ENCODE measurements around the gene DSTYK. TPM values are rescaled to one million over a fixed set of nuclear protein-coding genes. Genes with fewer than 3 reads are reported as not detected.
A peak's percentile ranks its signal among the peaks of the same experiment; 100 is the strongest.

DSTYK gene
- total RNA-seq, 2 experiments from 2014 or later: 10.0 to 10.7 TPM

DNA sequence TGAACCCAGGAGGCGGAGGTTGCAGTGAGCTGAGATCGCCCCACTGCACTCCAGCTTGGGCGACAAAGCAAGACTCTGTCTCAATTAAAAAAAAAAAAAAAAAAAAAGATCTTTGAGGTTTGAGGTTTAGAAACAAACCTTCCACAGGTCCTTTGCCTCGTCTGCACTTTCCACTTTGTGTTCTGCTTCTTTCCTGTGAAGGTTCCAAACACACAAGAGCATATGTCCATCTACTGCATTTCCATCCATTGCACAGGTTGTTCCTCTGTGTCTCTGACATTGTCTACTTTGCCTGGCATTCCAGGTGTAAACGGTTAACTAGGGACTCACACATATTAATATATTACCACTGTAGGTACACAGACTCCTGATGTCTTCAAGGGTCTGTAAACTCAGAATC is 40.1 kb downstream of the DSTYK start:
- DNase-seq (no peak), ATAC-seq (no peak)
- POLR2A ChIA-PET: no interaction called here
- H3K9me3 Mint-ChIP-seq: no peaks in the 10 kb centered on the region
- H3K4me1 Mint-ChIP-seq (ENCODE audit: low read depth): peaks cover 35% of the 10 kb centered on the region
- no peaks in the 10 kb centered on the region for H3K27me3 Mint-ChIP-seq
- CTCF ChIA-PET: interaction anchor here (1.2 to 1.4 kb wide), 2 partner anchors 30 to 58 kb away, joined by 3 to 8 read pairs; no protein-coding TSS in a partner anchor
- TF ChIP-seq, protein P1, sequence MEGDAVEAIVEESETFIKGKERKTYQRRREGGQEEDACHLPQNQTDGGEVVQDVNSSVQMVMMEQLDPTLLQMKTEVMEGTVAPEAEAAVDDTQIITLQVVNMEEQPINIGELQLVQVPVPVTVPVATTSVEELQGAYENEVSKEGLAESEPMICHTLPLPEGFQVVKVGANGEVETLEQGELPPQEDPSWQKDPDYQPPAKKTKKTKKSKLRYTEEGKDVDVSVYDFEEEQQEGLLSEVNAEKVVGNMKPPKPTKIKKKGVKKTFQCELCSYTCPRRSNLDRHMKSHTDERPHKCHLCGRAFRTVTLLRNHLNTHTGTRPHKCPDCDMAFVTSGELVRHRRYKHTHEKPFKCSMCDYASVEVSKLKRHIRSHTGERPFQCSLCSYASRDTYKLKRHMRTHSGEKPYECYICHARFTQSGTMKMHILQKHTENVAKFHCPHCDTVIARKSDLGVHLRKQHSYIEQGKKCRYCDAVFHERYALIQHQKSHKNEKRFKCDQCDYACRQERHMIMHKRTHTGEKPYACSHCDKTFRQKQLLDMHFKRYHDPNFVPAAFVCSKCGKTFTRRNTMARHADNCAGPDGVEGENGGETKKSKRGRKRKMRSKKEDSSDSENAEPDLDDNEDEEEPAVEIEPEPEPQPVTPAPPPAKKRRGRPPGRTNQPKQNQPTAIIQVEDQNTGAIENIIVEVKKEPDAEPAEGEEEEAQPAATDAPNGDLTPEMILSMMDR (IDR thresholded peaks at IDR 0.05): no peak
- H3K27ac Mint-ChIP-seq: peak overlapping the region; percentile 22
- intact Hi-C loops (cut with micrococcal nuclease): loop anchor here (5.0 kb wide), 1 partner anchor 36 kb away; no protein-coding TSS in a partner anchor
- H3K4me3 Mint-ChIP-seq: no peak overlapping the region
- peaks cover 34% of the 10 kb centered on the region for H3K36me3 Mint-ChIP-seq (ENCODE audit: low read depth)

GRCh38 chr1:205170532-205171269 is 40.8 kb downstream of the DSTYK start:
- no peak for DNase-seq
- ChIA-PET POLR2A (no interaction called here), CTCF (interaction anchor here (0.6 to 1.4 kb wide), 2 partner anchors 58 to 149 kb away, joined by 3 to 8 read pairs; no protein-coding TSS in a partner anchor)

GRCh38 chr1:205169248-205169647 is 42.3 kb downstream of the DSTYK start:
- H3K27me3 Mint-ChIP-seq: no peaks in the 10 kb centered on the region
- CTCF ChIA-PET: interaction anchor here (1.4 to 1.5 kb wide), 2 partner anchors 27 to 180 kb away, joined by 3 to 4 read pairs; no protein-coding TSS in a partner anchor
- POLR2A ChIA-PET: no interaction called here
- H3K4me3 Mint-ChIP-seq: no peak overlapping the region
- TF ChIP-seq, protein P1 (IDR thresholded peaks at IDR 0.05): no peak
- DNase-seq (no peak), ATAC-seq (no peak)
- intact Hi-C loops (cut with micrococcal nuclease): no loop called here
- peaks cover 33% of the 10 kb centered on the region for H3K4me1 Mint-ChIP-seq (ENCODE audit: low read depth)
- no peak overlapping the region for H3K27ac Mint-ChIP-seq
- H3K36me3 Mint-ChIP-seq (ENCODE audit: low read depth): peaks cover 29% of the 10 kb centered on the region
- H3K9me3 Mint-ChIP-seq: no peaks in the 10 kb centered on the region

More at GRCh38 chr1:205170532-205171269, 40.8 kb downstream of the DSTYK start:
- intact Hi-C loops (cut with micrococcal nuclease): loop anchor here (5.0 kb wide), 1 partner anchor 37 kb away; no protein-coding TSS in a partner anchor
- Mint-ChIP-seq H3K9me3 (no peaks in the 10 kb centered on the region), H3K36me3 (ENCODE audit: low read depth) (peaks cover 32% of the 10 kb centered on the region), H3K4me3 (no peak overlapping the region), H3K27ac (peak overlapping the region; percentile 6), H3K4me1 (ENCODE audit: low read depth) (peaks cover 33% of the 10 kb centered on the region), H3K27me3 (no peaks in the 10 kb centered on the region)
- ATAC-seq: no peak
- TF ChIP-seq, protein P1 (IDR thresholded peaks at IDR 0.05): no peak

DNA sequence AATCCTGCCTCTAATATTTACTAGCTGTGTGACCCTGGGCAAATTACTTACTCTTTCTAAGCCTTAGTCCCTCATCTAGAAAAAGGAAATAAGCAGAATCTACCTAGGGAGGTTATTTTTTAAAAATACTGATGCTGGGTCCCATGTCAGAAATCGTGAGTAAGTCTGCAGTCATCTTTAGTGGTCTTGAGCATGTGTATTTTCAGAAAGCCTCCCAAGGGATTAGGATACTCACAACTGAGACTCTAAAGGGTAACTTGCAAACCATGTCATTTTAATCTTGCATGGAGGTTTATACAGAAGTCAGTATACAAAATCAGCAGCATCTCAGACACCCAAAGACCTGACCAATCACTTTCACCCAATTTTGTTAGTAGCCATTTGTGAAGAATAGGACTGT is 43.2 kb downstream of the DSTYK start:
- CTCF ChIA-PET: interaction anchor here (1.4 to 1.5 kb wide), 2 partner anchors 27 to 179 kb away, joined by 3 to 4 read pairs; no protein-coding TSS in a partner anchor
- intact Hi-C loops (cut with micrococcal nuclease): no loop called here

More for the DNA sequence above, 43.2 kb downstream of the DSTYK start:
- TF ChIP-seq, protein P1 (IDR thresholded peaks at IDR 0.05): no peak
- H3K4me3 Mint-ChIP-seq: no peak overlapping the region
- no peak overlapping the region for H3K27ac Mint-ChIP-seq
- ATAC-seq (no peak), DNase-seq (no peak)
- H3K27me3 Mint-ChIP-seq: no peaks in the 10 kb centered on the region
- H3K36me3 Mint-ChIP-seq (ENCODE audit: low read depth): peaks cover 37% of the 10 kb centered on the region
- no peaks in the 10 kb centered on the region for H3K9me3 Mint-ChIP-seq
- peaks cover 35% of the 10 kb centered on the region for H3K4me1 Mint-ChIP-seq (ENCODE audit: low read depth)
- POLR2A ChIA-PET: no interaction called here

Measured in activated CD8-positive, alpha-beta T cell treated with anti-CD3 and anti-CD28 coated beads for 36 hours (primary cell).